Frontal cortex (tissue), 4 donors: Measurements from ENCODE around the gene ZFY. TPM values are rescaled to one million over a fixed set of nuclear protein-coding genes. Genes with fewer than 3 reads are reported as not detected.
"Not testable (repeated sequence)": the region's sequence is repeated elsewhere in the genome, so short reads cannot be mapped to it uniquely, and the experiment has no call there.

ENCODE experiments used
- DNase-seq, 2 donors: peaks; one replicate each; pipeline ENCODE4 v3.0.0; 2012; ENCODE audit warnings: low spot score in 2 of 2
- FAIRE-seq: peaks from 2 replicates; lab custom pipeline; 2012; peaks lifted over from hg19 to GRCh38; lab: Jason Lieb, UNC
- total RNA-seq: library from RNA; depleted of rRNA; stranded (reverse); fragments of >200 nt; gene quantifications from one replicate; pipeline ENCODE4 v1.2.3, GENCODE V29; 2014
- donor health status: control.
- donor health status: control.
- donor health status: control.

ZFY gene
- total RNA-seq, 1 donor from 2014 or later: 37.9 TPM

- DNase-seq (no peak), FAIRE-seq (no peak)
Measured at GRCh38 chrY:2969561-2969960, 34.4 kb downstream of the ZFY start.

DNA sequence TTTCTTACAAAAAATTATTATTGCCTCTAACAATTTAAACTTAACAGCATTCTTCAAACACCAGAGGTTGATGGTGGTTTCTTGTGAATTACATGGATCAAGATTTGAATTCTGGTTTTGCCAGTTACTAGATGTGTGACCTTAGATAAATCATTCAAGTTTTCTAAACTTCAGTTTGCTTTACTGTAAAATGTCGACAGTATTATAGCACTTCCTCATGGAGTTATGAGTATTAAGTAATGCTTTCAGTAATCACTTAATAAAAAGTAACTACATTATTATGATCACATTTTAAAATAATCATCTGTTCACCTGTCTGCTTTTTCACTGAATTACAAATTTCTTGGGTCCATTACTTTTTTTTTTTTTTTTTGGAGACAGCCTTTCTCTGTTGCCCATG, 37.5 kb downstream of the ZFY start:
- DNase-seq (no peak), FAIRE-seq (no peak)

GRCh38 chrY:2973110-2973751, 38.0 kb downstream of the ZFY start:
- no peak for FAIRE-seq
- no peak for DNase-seq

- FAIRE-seq (no peak), DNase-seq (no peak)
Measured at GRCh38 chrY:2979283-2979682, 44.1 kb downstream of the ZFY start.

DNA sequence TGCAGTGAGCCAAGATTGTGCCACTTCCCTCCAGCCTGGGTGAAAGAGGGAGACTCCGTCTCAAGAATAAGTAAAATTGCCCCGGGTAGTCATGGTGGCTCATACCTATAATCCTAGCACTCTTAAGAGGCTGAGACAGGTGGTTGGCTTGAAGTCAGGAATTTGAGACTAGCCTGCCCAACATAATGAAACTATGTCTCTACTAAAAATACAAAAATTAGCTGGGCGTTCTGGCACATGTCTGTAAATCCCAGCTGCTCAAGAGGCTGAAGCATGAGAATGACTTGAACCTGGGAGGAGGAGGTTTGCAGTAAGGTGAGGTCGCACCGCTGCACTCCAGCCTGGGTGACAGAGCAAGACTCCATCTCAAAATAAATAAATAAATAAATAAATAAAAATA, 49.3 kb downstream of the ZFY start:
- FAIRE-seq (no peak), DNase-seq (no peak)

- not testable (repeated sequence) for DNase-seq, FAIRE-seq
Measured at GRCh38 chrY:2987178-2987577, 52.0 kb downstream of the ZFY start.

- not testable (repeated sequence) for FAIRE-seq, DNase-seq
Measured at GRCh38 chrY:2997369-2997768, 62.2 kb downstream of the ZFY start.

GRCh38 chrY:3002190-3002589, 67.0 kb downstream of the ZFY start:
- FAIRE-seq: no peak

GRCh38 chrY:3002680-3003515, 67.7 kb downstream of the ZFY start:
- FAIRE-seq (no peak), DNase-seq (no peak)

More at GRCh38 chrY:3002190-3002589, 67.0 kb downstream of the ZFY start:
- DNase-seq: no peak

- DNase-seq (no peak), FAIRE-seq (no peak)
Measured at GRCh38 chrY:3003516-3003830, 68.3 kb downstream of the ZFY start.

GRCh38 chrY:3003846-3004245, 68.7 kb downstream of the ZFY start:
- DNase-seq (no peak), FAIRE-seq (no peak)

GRCh38 chrY:3006031-3006430, 70.8 kb downstream of the ZFY start:
- DNase-seq, FAIRE-seq: not testable (repeated sequence)

- FAIRE-seq: no peak
- no peak for DNase-seq
Measured at GRCh38 chrY:3007967-3008366, 72.8 kb downstream of the ZFY start.

DNA sequence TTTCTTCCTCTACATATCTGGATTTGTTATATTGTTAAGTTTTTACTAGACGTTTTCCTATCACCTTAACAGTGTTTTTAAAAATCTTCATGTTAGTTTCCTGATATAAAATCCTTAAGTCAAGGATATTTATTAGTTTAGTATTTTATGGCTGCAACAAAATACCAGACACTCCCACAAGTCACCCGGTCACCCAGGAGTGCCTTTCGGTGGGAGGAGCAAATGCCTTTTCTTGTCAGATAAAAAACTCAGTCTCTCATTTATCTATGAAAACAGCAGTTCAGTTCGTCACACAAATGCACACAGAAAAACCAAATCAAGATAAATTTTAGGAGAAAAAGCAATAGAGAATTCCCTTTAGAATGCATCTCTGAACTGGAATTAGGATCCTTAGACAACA, 77.0 kb downstream of the ZFY start:
- FAIRE-seq: no peak
- DNase-seq: no peak

DNA sequence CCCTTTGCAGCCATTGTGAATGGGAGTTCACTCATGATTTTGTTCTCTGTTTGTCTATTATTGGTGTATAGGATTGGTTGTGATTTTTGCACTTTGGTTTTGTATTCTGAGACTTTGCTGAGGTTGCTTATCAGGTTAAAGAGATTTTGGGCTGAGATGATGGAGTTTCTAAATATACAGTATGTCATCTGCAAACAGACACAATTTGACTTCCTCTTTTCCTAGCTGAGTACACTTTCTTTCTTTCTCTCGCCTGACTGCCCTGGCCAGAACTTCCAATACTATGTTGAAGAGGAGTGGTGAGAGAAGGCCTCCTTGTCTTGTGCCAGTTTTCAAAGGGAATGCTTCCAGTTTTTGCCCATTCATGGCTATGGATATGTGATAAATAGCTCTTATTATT, 81.4 kb downstream of the ZFY start:
- FAIRE-seq (no peak), DNase-seq (no peak)

- DNase-seq (no peak), FAIRE-seq (no peak)
Measured at GRCh38 chrY:3018546-3018945, 83.4 kb downstream of the ZFY start.

- FAIRE-seq (no peak), DNase-seq (no peak)
Measured at GRCh38 chrY:3019584-3019983, 84.4 kb downstream of the ZFY start.

- FAIRE-seq: no peak
- DNase-seq: no peak
Measured at GRCh38 chrY:3021176-3021575, 86.0 kb downstream of the ZFY start.

DNA sequence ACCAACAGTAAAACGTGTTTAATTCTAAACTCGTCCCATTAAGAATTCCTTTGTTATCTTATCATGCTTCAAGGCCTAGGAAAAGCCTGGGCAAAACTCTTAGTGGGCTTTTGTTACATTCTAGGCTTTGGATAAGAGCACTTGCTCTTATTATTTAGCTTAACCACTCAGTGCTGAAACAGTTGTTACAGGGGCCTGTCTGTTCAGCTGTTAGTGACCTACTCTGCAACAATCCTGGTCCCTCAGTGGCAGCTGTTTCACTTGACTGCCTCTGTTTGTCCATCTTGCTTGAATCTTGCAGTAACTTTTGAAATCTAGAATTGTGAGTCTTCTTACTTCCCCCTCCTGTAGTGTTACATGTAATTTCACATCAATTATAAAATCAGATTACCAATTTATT, 88.4 kb downstream of the ZFY start:
- FAIRE-seq (no peak), DNase-seq (no peak)

DNA sequence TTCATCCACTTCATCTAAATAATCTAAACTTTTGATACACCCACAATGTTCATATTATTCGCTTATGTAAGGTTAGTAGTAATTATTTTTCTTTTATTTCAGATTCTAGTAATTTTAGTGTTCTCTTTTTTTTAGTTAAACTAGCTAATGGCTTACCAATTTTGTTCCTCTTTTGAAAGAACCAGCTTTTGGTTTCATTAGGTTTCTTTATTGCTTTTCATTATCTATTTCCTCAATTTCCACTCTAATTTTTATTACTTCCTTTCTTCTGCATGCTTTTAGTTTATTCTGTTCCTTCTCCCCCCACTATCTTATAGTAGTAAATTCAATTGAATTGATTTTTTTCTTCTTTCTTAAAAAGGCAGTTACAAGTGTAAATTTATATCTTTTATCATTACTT, 90.2 kb downstream of the ZFY start:
- DNase-seq (no peak), FAIRE-seq (no peak)
